Measurements from ENCODE around the gene GCK.

The GCK gene

GRCh38 chr7:44227911-44228310 is 38.7 kb upstream of the GCK start:
- Mint-ChIP-seq H3K36me3 (ENCODE audit: insufficient read depth) (no peaks in the 10 kb centered on the region), H3K27ac (ENCODE audit: low read depth) (no peak overlapping the region), H3K9me3 (no peaks in the 10 kb centered on the region), H3K4me3 (no peak overlapping the region), H3K4me1 (no peaks in the 10 kb centered on the region), H3K27me3 (peaks cover 28% of the 10 kb centered on the region)
- ATAC-seq (replicated peaks; ENCODE audit: extremely low read depth, poor library complexity, severe bottlenecking) (no peak), DNase-seq (ENCODE audit: low spot score in 2 of 2) (no peak)

DNA sequence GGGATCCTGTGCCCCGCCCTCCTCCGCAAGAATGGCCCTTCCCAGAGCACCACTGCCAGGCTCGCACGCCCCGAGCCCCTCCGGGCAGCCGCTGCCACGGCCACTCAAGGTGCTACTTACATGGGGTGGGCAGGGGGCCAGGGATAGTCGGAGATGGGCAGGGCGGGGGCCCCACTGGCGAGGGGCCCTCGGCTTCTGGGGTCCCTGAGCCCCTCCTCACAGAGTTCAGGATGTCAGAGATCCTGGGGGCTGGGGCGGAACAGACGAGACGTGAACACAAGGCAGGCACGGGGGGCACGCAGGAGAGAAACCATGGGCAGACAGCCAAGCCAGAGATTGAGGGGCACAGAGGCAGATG is 37.1 kb upstream of the GCK start:
- H3K4me3 Mint-ChIP-seq = no peak overlapping the region
- H3K9me3 Mint-ChIP-seq = no peaks in the 10 kb centered on the region
- ATAC-seq (replicated peaks; ENCODE audit: extremely low read depth, poor library complexity, severe bottlenecking) = no peak
- no peak for DNase-seq (ENCODE audit: low spot score in 2 of 2)
- H3K4me1 Mint-ChIP-seq = no peaks in the 10 kb centered on the region
- H3K27me3 Mint-ChIP-seq = peaks cover 28% of the 10 kb centered on the region
- H3K36me3 Mint-ChIP-seq (ENCODE audit: insufficient read depth) = no peaks in the 10 kb centered on the region
- no peak overlapping the region for H3K27ac Mint-ChIP-seq (ENCODE audit: low read depth)

GRCh38 chr7:44225566-44226395 is 36.5 kb upstream of the GCK start:
- Mint-ChIP-seq H3K4me1 (no peaks in the 10 kb centered on the region), H3K27ac (ENCODE audit: low read depth) (no peak overlapping the region), H3K36me3 (ENCODE audit: insufficient read depth) (no peaks in the 10 kb centered on the region), H3K9me3 (no peaks in the 10 kb centered on the region), H3K27me3 (peaks cover 28% of the 10 kb centered on the region), H3K4me3 (no peak overlapping the region)
- no peak for DNase-seq (ENCODE audit: low spot score in 2 of 2)
- ATAC-seq (replicated peaks; ENCODE audit: extremely low read depth, poor library complexity, severe bottlenecking) = no peak

DNA sequence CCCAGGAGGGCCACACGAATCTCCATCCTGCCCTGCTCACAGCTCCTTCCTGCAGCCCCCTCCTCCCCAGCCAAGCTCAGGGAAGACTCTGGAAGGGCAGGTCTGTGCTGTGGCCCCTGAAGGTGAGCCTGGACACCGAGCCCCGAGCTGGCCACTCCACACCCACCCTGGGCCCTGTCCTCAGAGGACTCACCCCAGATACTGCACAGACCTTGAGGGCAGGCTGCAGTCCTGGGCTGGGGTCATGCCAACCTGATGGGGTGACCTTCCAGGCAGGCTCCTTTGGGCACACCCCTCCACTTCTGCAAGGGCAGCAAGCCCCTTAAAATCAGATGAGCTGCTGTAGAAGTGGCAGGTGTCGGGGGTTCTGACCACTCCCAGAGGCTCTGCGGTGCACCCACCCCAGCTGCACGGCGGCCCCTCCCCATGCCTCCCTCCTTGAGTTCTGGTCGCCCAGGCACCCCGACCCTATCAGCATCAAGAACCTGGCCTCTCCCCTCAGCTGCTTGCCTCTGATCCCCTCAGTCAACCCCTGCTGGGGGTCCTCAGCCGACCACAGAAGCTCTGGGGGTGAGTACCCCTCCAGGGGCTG is 35.8 kb upstream of the GCK start:
- Mint-ChIP-seq H3K4me1 (no peaks in the 10 kb centered on the region), H3K27ac (ENCODE audit: low read depth) (no peak overlapping the region), H3K27me3 (peaks cover 28% of the 10 kb centered on the region), H3K36me3 (ENCODE audit: insufficient read depth) (no peaks in the 10 kb centered on the region), H3K4me3 (no peak overlapping the region), H3K9me3 (no peaks in the 10 kb centered on the region)
- ATAC-seq (replicated peaks; ENCODE audit: extremely low read depth, poor library complexity, severe bottlenecking) (no peak), DNase-seq (ENCODE audit: low spot score in 2 of 2) (no peak)

GRCh38 chr7:44224080-44224973 is 35.1 kb upstream of the GCK start:
- ATAC-seq (replicated peaks; ENCODE audit: extremely low read depth, poor library complexity, severe bottlenecking) (no peak), DNase-seq (ENCODE audit: low spot score in 2 of 2) (no peak)
- Mint-ChIP-seq H3K27me3 (peaks cover 28% of the 10 kb centered on the region), H3K9me3 (no peaks in the 10 kb centered on the region), H3K4me1 (no peaks in the 10 kb centered on the region), H3K4me3 (no peak overlapping the region), H3K27ac (ENCODE audit: low read depth) (no peak overlapping the region), H3K36me3 (ENCODE audit: insufficient read depth) (no peaks in the 10 kb centered on the region)

DNA sequence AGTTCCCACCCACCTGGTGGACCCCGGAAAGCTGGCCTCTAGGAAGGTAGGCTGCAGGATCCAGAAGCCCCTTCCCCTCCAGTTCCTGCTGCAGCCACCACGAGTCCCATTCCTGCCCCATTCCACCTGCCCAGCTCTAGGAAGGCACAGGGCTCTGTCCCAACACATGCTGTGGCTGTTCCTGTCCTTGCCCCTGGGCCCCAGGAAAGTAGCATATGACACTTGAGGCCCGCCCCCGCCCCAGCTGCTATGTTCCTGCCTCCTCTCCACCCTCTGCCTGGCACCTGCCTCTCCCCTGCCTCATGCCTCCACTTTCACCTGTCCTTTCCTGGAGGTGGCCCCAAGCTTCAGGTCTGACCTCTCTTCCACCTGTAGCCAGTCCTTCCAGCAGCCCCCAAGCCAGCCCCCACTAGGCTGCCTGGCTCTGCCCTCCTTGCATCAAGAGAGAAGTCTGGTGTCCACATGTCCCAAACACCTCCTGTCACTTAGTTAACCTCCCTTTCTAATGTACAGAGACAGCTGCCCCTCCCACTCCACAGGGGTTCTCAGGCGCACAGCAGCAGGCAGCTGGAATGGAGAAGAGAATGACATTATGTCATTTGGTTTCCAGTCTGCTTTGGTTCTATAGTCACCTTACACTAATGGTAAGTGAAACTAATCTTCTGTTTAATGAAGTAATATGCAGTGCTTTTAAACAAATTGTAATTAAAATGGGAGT is 34.3 kb upstream of the GCK start:
- no peaks in the 10 kb centered on the region for H3K36me3 Mint-ChIP-seq (ENCODE audit: insufficient read depth)
- H3K4me1 Mint-ChIP-seq = no peaks in the 10 kb centered on the region
- H3K27me3 Mint-ChIP-seq = peaks cover 28% of the 10 kb centered on the region
- no peak for DNase-seq (ENCODE audit: low spot score in 2 of 2)
- ATAC-seq (replicated peaks; ENCODE audit: extremely low read depth, poor library complexity, severe bottlenecking) = no peak
- no peak overlapping the region for H3K4me3 Mint-ChIP-seq
- H3K9me3 Mint-ChIP-seq = no peaks in the 10 kb centered on the region
- H3K27ac Mint-ChIP-seq (ENCODE audit: low read depth) = no peak overlapping the region

- Mint-ChIP-seq H3K27ac (ENCODE audit: low read depth) (no peak overlapping the region), H3K27me3 (peaks cover 28% of the 10 kb centered on the region), H3K36me3 (ENCODE audit: insufficient read depth) (no peaks in the 10 kb centered on the region), H3K4me3 (no peak overlapping the region), H3K9me3 (no peaks in the 10 kb centered on the region), H3K4me1 (no peaks in the 10 kb centered on the region)
- ATAC-seq (replicated peaks; ENCODE audit: extremely low read depth, poor library complexity, severe bottlenecking) (no peak), DNase-seq (ENCODE audit: low spot score in 2 of 2) (no peak)
Measured at GRCh38 chr7:44222776-44223261, 33.6 kb upstream of the GCK start.

GRCh38 chr7:44222074-44222473 is 32.8 kb upstream of the GCK start:
- Mint-ChIP-seq H3K4me1 (no peaks in the 10 kb centered on the region), H3K4me3 (no peak overlapping the region), H3K36me3 (ENCODE audit: insufficient read depth) (no peaks in the 10 kb centered on the region), H3K9me3 (no peaks in the 10 kb centered on the region), H3K27ac (ENCODE audit: low read depth) (no peak overlapping the region), H3K27me3 (peaks cover 28% of the 10 kb centered on the region)
- ATAC-seq (replicated peaks; ENCODE audit: extremely low read depth, poor library complexity, severe bottlenecking) (no peak), DNase-seq (ENCODE audit: low spot score in 2 of 2) (no peak)

- no peak for DNase-seq (ENCODE audit: low spot score in 2 of 2)
- peaks cover 25% of the 10 kb centered on the region for H3K27me3 Mint-ChIP-seq
- H3K4me1 Mint-ChIP-seq = no peaks in the 10 kb centered on the region
- no peaks in the 10 kb centered on the region for H3K36me3 Mint-ChIP-seq (ENCODE audit: insufficient read depth)
- H3K4me3 Mint-ChIP-seq = no peak overlapping the region
- H3K9me3 Mint-ChIP-seq = no peaks in the 10 kb centered on the region
- ATAC-seq (replicated peaks; ENCODE audit: extremely low read depth, poor library complexity, severe bottlenecking) = no peak
- H3K27ac Mint-ChIP-seq (ENCODE audit: low read depth) = no peak overlapping the region
Measured at GRCh38 chr7:44221231-44221791, 32.1 kb upstream of the GCK start.

- Mint-ChIP-seq H3K4me1 (no peaks in the 10 kb centered on the region), H3K36me3 (ENCODE audit: insufficient read depth) (peaks cover 2% of the 10 kb centered on the region), H3K27ac (ENCODE audit: low read depth) (no peak overlapping the region), H3K27me3 (peaks cover 17% of the 10 kb centered on the region), H3K9me3 (no peaks in the 10 kb centered on the region), H3K4me3 (no peak overlapping the region)
- DNase-seq (ENCODE audit: low spot score in 2 of 2) = no peak
- ATAC-seq (replicated peaks; ENCODE audit: extremely low read depth, poor library complexity, severe bottlenecking) = no peak
Measured at GRCh38 chr7:44220358-44221112, 31.3 kb upstream of the GCK start.

DNA sequence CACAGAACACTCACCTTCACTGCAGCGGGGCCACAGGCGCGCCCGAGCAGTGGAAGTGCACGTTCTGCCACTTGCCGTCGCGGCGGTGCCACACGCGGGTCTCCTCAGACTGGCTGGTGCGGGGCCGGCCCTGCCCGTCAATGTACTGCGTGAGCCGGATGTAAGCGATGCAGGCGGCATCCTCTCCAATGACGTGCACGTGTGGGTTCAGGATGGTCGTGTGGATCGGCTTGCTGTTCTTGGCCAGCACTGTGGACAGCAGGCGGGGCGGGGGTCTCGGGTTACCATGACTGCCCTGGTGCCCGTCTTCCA is 30.8 kb upstream of the GCK start:
- Mint-ChIP-seq H3K27me3 (peaks cover 13% of the 10 kb centered on the region), H3K9me3 (no peaks in the 10 kb centered on the region), H3K4me3 (no peak overlapping the region), H3K27ac (ENCODE audit: low read depth) (no peak overlapping the region), H3K36me3 (ENCODE audit: insufficient read depth) (peaks cover 4% of the 10 kb centered on the region), H3K4me1 (no peaks in the 10 kb centered on the region)
- ATAC-seq (replicated peaks; ENCODE audit: extremely low read depth, poor library complexity, severe bottlenecking) (no peak), DNase-seq (ENCODE audit: low spot score in 2 of 2) (no peak)
